H4 (cell line): ENCODE measurements around the gene GABRA4. TPM values are rescaled to one million over a fixed set of nuclear protein-coding genes. Genes with fewer than 3 reads are reported as not detected.
A peak's percentile ranks its signal among the peaks of the same experiment; 100 is the strongest.

Experiments
- DNase-seq: peaks from one replicate; pipeline ENCODE4 v3.0.0-alpha.2; 2015; ENCODE audit warnings: low spot score
- total RNA-seq: library from RNA; depleted of rRNA; stranded (reverse); fragments of >200 nt; shearing (Covaris generic); gene quantifications from 2 replicates; pipeline ENCODE4 v1.2.3, GENCODE V29; 2014; rRNA removed

Gene GABRA4
- total RNA-seq, 1 experiment from 2014 or later: not detected

DNA sequence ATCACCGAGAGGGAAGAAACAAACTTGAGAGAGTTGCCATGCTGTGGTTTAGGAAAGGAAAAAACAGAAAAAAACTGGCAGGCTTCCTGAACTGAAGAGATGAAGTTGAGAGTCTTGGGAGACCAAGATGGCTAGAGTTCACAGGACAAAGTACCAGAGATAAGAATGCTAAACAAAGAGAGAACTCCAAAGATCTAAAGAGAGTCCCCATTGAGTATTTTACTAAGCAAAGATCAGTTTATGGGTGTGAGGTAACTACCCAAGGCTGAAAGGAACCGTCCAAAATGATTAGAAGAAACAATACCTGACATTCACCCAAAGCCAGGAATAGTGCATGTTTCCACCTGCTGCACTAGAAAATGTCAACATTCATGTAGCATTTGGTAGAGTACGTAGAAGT, 62.5 kb downstream of the GABRA4 start:
- DNase-seq: no peak

DNA sequence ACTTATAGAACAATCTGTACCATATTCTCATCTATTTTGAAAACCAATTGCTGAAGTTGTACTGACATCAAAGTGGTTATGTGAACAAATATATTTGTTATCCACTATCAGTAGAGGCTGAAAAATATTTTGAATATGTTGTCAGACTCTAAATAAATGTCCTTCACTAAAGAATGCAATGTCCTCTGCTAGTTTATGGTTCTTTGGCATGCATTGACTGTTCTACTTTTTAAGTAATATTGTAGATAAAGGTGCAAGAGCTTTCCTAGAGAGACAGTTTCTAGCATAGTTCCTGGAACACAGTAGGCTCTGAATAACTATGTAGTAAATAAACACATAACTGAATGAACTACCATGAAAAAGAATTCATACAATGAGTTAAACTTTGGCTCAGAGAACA, 66.2 kb downstream of the GABRA4 start:
- no peak for DNase-seq

DNA sequence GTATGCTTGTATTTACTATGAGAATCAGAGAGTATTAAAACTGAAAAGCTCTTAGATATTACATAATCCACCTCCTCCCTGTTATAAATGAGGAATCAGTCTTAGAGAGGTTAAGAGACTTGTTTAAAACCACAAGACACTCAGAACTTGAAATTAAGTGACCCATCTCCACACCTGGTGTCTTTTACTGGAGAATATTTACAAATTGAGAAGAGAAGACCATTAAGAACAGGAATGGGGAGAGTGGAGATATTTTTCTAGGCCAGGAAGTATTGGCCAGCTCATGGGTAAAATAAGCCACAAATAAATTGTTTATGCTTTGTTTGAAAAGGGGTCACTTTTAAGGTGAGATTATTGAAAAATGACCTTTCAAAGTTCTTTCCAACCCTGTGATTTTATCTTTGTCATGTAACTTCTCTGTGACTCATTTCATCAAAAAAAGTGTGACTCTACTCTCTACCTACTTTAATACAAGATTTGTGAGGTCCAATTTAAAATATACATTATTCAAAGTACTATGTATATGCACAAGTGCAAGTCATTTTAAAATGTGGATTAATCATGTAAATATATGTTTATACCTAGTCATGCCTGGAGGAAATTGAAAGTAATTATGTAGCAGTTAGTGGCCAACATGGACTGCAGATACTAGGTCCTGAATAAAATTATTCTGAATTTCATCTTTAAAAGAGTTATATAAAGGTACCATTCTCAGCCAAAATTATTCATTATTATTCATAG, 68.4 kb downstream of the GABRA4 start:
- DNase-seq: no peak

DNA sequence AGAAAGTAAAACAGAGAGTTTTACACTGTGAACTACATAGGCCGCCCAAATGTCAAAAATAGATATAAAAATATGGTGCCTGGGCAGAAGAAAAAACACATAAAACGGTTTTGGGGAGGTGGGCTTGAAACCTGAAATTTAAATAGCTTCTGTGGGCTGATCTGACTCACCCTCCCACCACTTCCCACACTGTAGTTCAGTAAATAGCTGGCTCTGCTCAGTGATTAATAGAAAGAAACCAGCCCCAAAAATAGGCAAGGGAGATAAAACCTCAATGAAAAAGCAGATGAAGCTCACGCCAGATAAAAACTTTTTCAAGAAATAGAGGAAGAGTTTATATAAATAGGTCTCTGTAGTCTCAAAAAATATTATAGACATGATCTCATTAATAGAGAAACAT, 71.2 kb downstream of the GABRA4 start:
- DNase-seq: no peak

DNA sequence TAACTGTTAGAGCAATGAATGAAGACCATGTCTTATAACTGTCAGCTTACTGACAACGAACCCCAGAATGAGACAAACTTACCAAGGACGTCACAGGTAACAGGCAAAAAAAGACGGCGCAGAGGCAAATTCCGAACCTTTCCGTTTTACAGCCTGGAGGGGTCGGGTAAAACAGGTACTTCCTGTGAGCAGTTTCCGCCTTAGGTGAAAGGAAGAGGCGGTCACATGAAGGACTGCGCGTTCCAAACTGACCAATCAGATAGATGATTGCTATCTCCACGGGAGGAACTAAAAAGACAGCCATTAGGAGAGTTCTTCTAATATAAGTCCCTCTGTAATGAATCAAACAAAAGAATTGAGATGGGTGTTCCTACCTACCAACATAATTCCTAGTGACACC, 84.3 kb downstream of the GABRA4 start, which contains the start of gene COX7B2:
Gene COX7B2, minus strand, starts transcription at position 168 of the 400 bp plus-strand sequence. CDS start 174,053 bp downstream, outside the sequence.
- no peak for DNase-seq

DNA sequence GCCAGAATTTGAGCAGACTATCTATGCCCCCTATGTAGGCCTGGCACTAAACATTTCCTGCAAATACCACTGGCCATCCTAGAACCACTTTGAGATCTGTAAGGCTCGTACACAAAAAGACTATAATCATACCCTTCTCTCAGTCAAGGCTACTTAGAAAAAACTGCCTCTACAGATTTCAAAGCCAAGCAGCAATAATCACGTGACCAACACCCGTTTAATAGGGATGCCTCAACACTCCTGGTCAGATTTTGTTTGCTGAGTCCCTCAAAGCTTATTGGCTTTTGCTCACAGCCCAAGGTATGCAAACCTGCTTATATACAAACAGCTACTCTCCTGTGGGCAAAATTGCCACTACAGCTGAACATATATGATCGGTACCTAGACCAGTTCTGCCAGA, 85.2 kb downstream of the GABRA4 start:
- no peak for DNase-seq

DNA sequence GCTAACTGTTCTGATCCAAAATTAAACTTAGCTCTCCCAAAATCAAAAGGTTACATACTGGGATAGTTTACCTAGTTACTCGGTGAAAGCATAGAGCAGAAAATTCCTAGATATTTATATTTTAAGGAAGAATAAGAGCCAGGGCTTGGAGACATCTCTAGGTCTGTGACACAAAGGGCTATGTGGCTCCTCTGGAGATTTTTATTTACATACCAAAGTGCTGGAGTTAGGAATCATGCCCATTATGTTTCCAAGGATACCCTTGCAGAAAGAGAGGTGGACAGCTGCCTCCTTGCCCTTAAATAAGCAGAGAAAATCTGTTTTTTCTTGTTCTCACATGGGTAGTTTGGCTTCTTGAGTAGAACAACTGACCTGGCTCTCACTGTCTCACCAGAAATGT, 93.3 kb downstream of the GABRA4 start:
- DNase-seq: no peak

DNA sequence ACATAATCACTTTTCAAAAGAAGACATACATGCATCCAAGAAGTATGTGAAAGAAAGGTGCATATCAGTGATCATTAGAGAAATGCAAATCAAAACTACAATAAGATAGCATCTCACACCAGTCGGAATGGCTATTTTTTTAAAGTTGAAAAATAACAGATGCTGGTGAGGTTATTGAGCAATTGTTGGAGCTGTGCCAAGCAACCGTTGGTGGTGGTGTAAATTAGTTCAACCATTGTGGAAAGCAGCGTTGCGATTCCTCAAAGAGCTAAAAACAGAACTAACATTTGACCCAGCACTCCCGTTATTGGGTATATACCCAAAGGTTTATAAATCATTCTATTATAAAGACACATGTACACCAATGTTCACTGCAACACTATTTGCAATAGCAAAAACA, 98.6 kb downstream of the GABRA4 start:
- no peak for DNase-seq

DNA sequence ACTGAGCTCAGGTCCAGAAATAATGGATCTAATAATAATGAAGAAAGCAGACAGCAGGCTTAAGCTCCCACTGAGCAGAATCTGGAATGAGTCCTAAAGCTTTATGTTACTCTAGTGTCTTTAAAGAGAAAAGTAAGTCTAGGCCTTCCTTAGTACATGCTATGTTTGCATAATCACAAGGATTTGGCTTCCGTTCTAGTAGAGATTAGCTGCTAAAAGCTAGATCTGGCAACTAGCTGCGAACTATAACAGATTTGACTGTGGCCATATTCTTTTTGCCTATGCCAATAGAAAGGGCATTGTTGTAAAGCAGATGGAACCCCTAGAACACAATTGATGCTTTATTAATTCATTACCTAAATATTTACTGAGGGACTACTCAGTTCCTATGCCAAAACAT, 103.3 kb downstream of the GABRA4 start:
- DNase-seq: no peak

DNA sequence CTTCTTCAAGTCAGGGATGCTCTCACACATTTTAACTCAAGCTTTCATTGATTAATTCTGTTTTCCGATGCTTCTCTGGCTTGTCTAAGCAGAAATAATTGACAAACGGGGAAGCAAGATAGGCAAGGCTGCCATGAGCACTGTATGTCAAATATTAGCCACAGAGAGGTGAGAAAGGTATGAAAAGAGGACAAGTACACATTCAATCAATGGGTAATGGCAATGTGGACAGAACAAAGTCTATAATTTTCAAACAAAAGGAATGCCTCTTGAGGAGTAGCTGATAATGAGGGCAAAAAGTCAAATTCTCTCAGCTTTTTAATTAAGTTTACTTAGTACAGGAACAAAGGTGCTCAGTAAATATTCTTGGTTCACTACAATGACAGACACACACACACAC, 104.0 kb downstream of the GABRA4 start:
- no peak for DNase-seq

DNA sequence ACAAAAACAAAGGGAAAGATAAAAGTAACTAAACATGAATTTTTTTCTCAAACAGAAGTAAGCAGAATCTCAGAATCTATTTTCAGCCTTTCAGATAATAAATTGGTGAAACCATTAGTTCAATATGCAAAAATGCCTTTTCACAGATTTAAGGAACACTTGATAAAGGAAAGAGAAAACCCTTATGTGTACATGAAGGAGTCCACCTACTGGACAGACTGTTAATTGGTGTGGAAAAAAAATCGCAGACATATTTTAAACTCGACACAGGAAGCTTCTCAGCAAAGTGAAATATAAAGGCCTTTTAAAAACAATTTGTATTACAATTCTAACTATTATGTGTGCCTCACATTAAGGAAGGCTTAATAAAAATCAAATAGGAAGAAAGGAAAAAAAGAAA, 106.7 kb downstream of the GABRA4 start:
- peak; percentile 31 for DNase-seq

DNA sequence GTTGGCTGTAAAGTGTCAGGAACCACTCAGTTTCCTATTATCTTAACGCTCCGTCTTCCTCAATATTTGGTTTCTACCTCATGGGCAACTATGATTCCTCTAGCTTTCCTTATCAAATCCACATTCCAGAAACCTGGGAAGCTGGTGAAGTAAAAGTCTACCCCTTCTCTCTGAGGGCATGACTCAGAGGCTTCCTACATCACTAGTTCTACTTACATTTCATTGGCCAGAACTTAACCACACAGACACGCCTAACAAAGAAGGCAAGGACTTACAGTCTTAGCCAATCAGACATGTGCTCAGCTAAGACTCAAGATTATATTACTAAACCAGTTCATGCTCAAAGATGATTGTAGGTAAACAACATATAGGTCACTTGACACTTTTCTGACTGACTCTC, 114.7 kb downstream of the GABRA4 start:
- peak; percentile 48 for DNase-seq

DNA sequence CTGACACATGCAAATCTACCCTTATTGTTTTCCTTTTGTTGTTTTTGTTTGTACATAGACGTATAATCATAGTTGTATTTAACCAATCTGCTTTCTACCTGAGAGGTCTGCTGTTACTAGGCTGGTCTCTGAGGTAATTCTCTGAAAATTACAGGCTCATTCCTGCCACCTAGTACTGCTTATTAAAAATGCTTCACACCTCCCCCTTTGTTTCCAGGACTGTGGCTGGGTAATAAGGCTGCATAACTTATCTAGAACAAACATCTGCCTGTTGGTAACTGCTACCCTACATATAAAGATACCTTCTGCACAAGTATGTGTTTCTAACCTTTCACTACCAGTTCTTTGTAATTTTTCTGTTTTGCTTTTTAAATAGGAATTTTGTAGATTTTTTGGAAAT, 118.6 kb downstream of the GABRA4 start:
- DNase-seq: no peak

DNA sequence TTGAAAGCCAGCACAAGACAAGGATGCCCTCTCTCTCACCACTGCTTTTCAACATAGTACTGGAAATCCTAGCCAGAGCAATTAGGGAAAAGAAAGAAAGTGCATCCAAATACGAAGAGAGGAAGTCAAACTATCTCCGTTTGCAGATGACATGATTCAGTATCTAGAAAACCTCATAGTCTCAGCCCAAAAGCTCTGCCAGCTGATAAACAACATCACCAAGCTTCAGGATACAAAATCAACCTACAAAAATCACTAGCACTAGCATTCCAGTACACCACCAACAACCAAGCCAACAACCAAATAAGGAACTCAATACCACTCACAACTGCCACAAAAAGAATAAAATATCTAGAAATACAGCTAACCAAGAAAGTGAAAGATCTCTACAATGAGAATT, 123.0 kb downstream of the GABRA4 start:
- DNase-seq: no peak

Other genes starting within 250 kb of the GABRA4 start
- not detected in 2 replicates for gene COX7B2, start 84.3 kb downstream of the GABRA4 start, total RNA-seq
- 0.04 TPM in 1 of 2 replicates, not detected in the other for gene GABRB1, start 38.0 kb upstream of the GABRA4 start, total RNA-seq